ENCODE results near the gene ABI2.
"Not testable (repeated sequence)": the region's sequence is repeated elsewhere in the genome, so short reads cannot be mapped to it uniquely, and the experiment has no call there.

Gene ABI2

GRCh38 chr2:203327901-203328759 lies at the start of gene ABI2:
Gene ABI2, plus strand, starts transcription at chr2:203328394. Its CDS starts 121 bp downstream, at chr2:203328515.
- DNase-seq: peak; percentile 75

- no peak for DNase-seq
Measured at GRCh38 chr2:203279288-203279687, 48.9 kb upstream of the ABI2 start.

GRCh38 chr2:203280428-203281064 lies 47.6 kb upstream of the ABI2 start:
- no peak for DNase-seq

- DNase-seq: no peak
Measured at GRCh38 chr2:203282101-203282500, 46.1 kb upstream of the ABI2 start.

GRCh38 chr2:203286532-203286931 lies 41.7 kb upstream of the ABI2 start:
- DNase-seq: no peak

GRCh38 chr2:203301667-203302066 lies 26.5 kb upstream of the ABI2 start:
- DNase-seq: no peak

- DNase-seq: not testable (repeated sequence)
Measured at GRCh38 chr2:203302586-203302985, 25.6 kb upstream of the ABI2 start.

GRCh38 chr2:203310688-203311436 lies 17.3 kb upstream of the ABI2 start:
- DNase-seq: no peak

GRCh38 chr2:203326356-203326755 lies 1.8 kb upstream of the ABI2 start:
- DNase-seq: no peak

GRCh38 chr2:203327582-203327900 lies 653 bp upstream of the ABI2 start:
- no peak for DNase-seq

GRCh38 chr2:203328760-203329540 lies 756 bp downstream of the ABI2 start:
- DNase-seq: no peak

GRCh38 chr2:203330434-203330833 lies 2.2 kb downstream of the ABI2 start:
- DNase-seq: no peak

- no peak for DNase-seq
Measured at GRCh38 chr2:203338322-203338721, 10.1 kb downstream of the ABI2 start.

- DNase-seq: peak; percentile 6
Measured at GRCh38 chr2:203340791-203341487, 12.7 kb downstream of the ABI2 start.

GRCh38 chr2:203341741-203342310 lies 13.6 kb downstream of the ABI2 start:
- DNase-seq: no peak

- DNase-seq: not testable (repeated sequence)
Measured at GRCh38 chr2:203342374-203342773, 14.2 kb downstream of the ABI2 start.

GRCh38 chr2:203344667-203345066 lies 16.5 kb downstream of the ABI2 start:
- DNase-seq: no peak

GRCh38 chr2:203346612-203347011 lies 18.4 kb downstream of the ABI2 start:
- DNase-seq: no peak

GRCh38 chr2:203347375-203347774 lies 19.2 kb downstream of the ABI2 start:
- DNase-seq: no peak

- no peak for DNase-seq
Measured at GRCh38 chr2:203352604-203353255, 24.5 kb downstream of the ABI2 start.

GRCh38 chr2:203354966-203355365 lies 26.8 kb downstream of the ABI2 start:
- no peak for DNase-seq
